Liver (tissue), 3 donors: ENCODE results near the gene MEF2D.

Experiments
- CTCF ChIP-seq: fragments of 150-350 bp; IDR thresholded peaks from 2 replicates; pipeline ENCODE4 v1.5.1; 2017; ENCODE audit warnings: improper control_type of control experiment, low read depth, low read length; ENCODE audit not compliant: missing input control
- FOXA1 ChIP-seq: IDR thresholded peaks from 2 replicates; pipeline ENCODE4 v1.6.1; 2016; ENCODE audit warnings: antibody characterized with exemption
- FOXA2 ChIP-seq: IDR thresholded peaks from 2 replicates; pipeline ENCODE4 v1.6.1; 2016; ENCODE audit warnings: antibody characterized with exemption
- GABPA ChIP-seq, 2 donors: IDR thresholded peaks in 1 of 2; conservative IDR thresholded peaks in 1 of 2; 2 replicates each; pipeline ENCODE4 v1.6.1; 2016; ENCODE audit warnings: antibody characterized with exemption in 2 of 2, mild to moderate bottlenecking in 1 of 2, moderate library complexity in 1 of 2
- MAX ChIP-seq: IDR thresholded peaks from 2 replicates; pipeline ENCODE4 v1.6.1; 2016; ENCODE audit warnings: antibody characterized with exemption
- RAD21 ChIP-seq, 2 donors: IDR thresholded peaks; 2 replicates each; pipeline ENCODE4 v1.6.1; 2016; ENCODE audit warnings: antibody characterized with exemption in 2 of 2, mild to moderate bottlenecking in 2 of 2
- REST ChIP-seq: IDR thresholded peaks from 2 replicates; pipeline ENCODE4 v1.6.1; 2016; ENCODE audit warnings: antibody characterized with exemption, mild to moderate bottlenecking
- ZBTB33 ChIP-seq: IDR thresholded peaks from 2 replicates; pipeline ENCODE4 v1.6.1; 2016; ENCODE audit warnings: antibody characterized with exemption
- donor health status: healthy.
- donor health status: healthy.

- no peak for TF ChIP-seq ZBTB33
- TF ChIP-seq CTCF, result no peak
- no peak for TF ChIP-seq MAX
- TF ChIP-seq RAD21 (IDR thresholded peaks at IDR 0.05), result no peak
- TF ChIP-seq REST, result no peak
- TF ChIP-seq FOXA2, result no peak
- no peak for TF ChIP-seq GABPA (IDR thresholded peaks at IDR 0.05 in 1 of 2, conservative IDR thresholded peaks at IDR 0.05 in 1 of 2)
- TF ChIP-seq FOXA1, result no peak
These were observed 40.0 kb downstream of the MEF2D start for GRCh38 chr1:156460525-156460924.
